Fibroblast of skin of left quadriceps (primary cell): ENCODE data around the gene CBFA2T2.
"Not testable (repeated sequence)": the region's sequence is repeated elsewhere in the genome, so short reads cannot be mapped to it uniquely, and the experiment has no call there.

Experiments
- DNase-seq, 2 experiments: peaks; one replicate each; pipeline ENCODE4 v3.0.0-alpha.2; 2013; ENCODE audit warnings: low read depth in 2 of 2

The CBFA2T2 gene

DNA sequence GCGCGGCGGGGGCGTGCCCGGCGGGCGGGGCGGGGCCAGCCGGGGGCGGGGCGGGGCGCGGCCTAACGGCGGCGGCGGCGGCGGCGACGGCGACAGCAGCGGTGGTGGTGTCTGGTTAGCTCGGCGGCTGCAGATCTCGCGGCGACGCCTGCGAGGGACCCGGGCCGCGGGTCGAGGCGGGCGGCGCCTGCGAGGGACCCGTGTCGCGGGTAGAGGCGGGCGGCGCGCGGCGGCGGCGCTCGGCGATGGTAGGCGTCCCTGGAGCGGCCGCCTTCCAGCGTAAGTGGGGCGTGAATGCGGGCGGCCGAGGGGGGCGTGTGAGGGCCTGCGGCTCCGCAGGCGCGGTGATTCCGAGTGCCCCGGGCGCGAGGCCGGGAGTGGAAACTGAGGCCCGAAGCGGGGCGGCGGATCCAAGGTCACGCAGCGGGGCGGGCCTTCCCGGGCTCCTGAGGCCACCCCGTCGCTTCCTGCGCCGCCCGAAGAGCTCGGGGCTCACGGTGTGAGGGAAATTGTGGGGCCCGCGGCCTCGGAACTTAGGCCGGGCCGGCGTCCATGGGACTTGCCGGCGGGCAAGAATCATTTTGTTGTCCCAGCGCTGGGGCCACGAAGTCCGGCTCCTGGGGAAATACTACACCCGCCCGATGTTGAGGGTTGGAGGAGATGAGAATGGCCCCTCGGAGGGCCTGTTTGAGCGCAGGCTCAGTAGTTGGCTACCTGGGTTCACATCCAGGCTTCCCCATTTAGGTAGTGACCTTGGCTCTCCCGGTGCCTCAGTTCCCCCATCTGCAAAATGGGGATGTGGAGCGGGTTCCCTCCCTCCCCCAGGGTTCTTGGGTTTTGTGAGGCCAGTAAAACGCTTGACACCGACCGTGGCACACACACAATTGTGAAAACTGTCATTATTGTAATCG lies at the start of gene CBFA2T2:
Gene CBFA2T2, plus strand, starts transcription at position 74 of the 911 bp plus-strand sequence. Its CDS starts 172 bp downstream, at position 246.
- DNase-seq: peak; percentile 30 to 33

DNA sequence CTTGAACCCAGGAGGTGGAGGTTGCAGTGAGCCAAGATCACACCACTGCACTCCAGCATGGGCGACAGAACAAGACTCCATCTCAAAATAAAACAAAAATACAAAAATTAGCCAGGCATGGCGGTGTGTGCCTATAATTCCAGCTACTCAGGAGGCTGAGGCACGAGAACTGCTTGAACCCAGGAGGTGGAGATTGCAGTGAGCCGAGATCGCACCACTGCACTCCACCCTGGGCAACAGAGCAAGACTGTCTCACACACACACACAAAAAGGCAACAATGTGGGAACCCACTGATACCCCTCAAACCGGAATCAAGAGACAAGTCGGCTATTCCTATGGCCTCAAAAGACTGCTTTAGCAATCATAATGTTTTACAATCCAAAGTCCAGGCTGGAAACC lies 49.3 kb upstream of the CBFA2T2 start:
- DNase-seq: not testable (repeated sequence)

DNA sequence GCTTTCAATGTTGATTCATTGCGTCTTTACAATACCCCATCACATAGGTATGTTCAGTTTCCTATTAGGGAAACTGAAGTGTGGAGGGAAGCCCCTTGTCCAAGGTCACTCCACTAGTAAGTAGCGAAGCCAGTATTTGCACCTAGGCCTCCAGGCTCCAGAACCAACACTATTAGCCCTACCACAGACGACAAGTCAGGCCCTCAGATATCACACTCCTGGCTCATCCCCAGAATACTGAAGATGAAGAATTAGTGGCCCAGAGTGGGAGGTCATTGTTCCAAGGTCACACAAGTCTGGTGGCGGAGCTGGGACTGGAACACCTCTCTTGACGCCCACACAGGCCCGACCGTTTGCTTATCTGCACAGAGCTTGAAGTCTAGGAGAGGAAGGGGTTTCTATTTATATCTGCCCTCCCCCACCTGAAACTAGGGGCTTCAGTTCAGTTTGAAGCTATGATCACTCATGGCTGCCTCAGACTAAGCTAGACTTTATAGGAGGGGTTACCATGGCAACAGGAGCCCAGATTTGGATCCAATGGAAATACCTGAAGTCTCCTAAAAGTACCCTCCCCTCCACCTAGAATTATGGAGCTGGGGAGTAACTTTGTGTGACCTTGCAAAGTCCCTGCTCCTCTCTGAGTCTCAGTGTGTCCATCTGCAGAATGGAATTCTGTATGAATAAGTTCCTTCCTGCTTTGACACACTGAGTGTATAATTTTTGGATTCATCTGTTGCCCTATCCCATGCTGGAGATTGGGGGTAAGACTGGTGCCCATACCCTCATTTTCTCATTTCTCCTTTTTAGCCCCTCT lies 48.5 kb upstream of the CBFA2T2 start:
- no peak for DNase-seq

DNA sequence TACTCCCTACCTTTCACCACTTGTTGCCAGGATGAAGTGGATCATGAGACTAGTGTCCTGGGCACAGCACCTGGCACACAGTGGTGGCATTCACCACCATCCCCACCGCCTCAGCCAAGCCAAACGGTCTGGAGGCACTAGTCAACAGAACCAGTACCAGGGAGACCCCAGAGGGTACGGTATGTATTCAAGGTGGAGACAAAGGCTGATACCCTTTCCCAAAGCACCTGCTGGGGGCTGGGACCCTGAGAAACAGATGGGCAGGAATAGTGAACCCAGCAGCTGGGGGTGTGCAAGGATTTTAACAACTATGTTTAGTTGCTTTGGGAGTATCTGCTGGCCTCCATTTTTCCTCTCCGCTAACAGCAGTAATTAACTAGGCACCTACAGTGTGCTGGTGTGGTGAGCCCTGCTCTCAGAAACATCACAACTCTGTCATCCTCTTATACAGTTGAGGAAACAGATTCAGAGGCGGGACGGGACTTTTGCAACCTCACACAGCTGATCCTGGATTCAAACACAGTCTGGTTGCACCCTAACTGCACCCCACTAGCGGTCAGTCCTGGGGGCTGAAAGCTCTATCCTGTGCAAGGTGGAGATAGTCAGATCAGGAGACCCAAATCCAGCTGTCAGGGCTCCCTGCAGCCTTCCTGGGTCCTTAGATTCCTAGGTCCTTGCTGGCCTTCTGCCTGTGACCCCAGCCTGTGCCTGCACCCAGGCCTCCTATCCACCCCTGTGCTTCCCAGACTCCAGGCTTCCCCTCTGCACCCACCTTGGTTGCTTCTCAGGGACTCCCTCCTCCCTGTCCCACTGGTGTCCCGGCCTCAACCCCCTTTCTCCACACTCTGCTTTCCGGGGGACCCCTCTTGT lies 47.5 kb upstream of the CBFA2T2 start:
- no peak for DNase-seq

DNA sequence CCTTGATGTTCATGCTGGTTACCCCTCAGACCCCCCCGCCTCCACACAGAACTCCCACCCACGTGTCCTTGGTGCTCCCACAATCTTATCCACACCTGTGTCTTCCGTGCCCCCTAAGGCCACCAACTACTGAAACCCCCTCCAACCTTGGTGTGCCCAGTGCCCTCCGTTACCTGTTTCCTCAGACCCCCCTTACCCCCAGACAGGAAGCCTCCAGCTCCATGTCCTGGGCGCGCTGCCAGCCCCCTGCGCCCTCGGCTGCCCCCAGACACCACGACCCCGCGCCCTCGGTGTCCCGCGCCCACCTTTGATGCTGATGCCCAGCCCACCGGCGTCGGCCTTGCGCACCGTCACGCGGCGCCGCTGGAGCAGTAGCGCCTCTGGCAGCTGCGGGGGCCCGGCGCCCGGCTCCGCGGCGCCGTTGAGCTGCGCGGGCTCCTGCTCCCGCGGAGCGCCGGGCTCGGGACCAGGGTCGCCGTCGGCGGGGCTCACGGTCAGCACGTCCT lies 46.8 kb upstream of the CBFA2T2 start:
- DNase-seq: no peak

DNA sequence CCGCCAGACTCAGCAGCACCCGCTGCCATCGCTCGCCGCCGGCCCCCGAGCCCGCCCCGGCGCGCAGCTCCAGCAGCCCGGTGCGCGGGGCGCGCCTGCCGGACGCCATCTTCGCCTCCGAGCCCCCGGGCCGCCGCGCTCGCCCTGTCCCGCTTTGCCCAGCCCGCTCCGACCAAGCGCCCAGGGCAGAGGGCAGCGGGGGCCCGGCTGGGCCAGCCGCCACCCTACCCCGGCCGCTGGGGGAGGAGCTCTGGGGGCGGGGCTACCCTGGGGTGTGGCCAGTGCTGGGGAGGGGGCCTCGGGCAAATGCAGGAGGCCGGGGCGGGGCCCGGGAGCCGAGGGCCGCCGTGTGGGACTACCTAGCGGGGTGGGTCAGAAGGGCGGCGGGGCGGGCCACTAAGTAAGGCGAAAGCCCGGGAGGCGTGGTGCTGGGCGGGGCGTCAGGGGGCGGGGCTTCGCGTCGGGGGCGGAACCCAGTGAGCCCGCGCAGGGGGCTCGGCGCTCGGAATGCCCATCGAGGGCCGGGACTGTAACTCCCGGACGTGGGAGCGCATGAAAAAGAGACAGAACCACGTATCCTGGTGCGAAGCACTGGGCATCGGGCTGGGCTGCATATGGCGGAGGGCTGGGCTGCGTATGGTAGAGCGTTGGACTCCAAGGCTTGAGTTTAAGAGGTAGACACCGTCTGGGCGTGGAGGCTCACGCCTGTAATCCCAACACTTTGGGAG lies 46.2 kb upstream of the CBFA2T2 start, which contains the start of gene SNTA1:
Gene SNTA1, minus strand, starts transcription at position 252 of the 728 bp plus-strand sequence. Its CDS starts 143 bp downstream, at position 109.
- DNase-seq: peak; percentile 33 to 34

DNA sequence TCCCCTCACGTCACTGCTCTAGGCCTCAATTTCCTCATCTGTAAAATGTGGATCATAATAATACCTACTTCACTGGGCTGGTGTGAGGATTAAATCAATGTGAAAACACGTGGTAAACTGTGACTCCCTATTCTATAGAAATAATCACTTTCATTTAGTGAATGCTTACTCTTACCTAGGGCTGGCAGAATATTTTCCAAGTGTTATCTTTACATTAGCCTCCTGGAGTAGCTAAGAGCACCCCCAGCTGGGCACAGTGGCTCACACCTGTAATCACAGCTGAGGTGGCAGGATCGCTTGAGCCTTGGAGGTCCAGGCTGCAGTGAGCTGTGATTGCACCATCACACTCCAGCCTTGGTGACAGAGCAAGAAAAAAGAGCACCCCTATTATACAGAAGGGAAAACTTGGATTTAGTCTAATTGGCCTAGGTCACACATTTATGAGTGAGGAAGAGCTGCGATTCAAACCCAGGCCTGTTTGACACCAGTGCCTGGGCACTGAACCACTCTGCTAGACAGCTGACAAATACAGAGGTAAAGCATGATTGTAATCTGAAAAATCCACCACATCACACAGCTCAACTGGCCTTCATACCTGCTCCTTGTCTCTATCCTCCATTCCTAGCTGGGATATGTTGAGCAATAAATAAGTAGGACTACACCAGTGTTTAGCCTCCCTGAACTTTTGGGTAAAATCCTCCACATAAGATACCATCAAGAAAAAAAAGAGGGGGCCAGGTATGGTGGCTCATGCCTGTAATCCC lies 44.9 kb upstream of the CBFA2T2 start:
- DNase-seq: no peak

DNA sequence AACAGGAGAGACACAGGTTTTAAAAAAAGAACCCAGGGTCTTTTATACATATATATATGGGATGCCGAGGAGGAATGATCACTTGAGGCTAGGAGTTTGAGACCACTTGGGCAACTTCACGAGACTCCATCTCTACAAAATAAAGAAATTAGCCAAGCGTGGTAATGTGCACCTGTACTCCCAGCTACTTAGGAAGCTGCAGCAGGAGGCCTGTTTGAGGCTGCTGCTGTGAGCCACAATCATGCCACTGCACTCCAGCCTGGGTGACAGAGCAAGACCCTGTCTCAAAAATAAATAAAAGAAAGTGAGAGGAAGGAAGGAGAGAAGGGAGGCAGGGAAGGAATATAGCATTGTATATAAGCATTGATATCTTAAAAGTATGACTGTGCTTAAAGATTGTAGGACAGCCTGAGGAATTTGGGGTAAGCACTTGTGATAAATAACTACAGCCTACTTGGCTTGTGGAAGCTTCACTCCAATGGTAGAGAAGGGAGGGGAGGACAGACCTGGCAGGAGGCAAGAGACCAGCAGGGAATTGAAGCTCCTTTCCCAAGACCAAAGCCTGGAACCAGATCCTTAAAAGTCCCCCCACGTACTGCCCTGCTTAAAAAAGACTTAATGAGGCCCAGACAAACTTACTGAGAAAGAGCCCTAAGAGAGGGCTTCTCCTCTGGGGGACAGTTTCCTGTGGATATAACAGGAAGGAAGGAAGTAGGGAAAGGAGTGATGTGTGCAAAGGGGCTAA lies 43.8 kb upstream of the CBFA2T2 start:
- no peak for DNase-seq

DNA sequence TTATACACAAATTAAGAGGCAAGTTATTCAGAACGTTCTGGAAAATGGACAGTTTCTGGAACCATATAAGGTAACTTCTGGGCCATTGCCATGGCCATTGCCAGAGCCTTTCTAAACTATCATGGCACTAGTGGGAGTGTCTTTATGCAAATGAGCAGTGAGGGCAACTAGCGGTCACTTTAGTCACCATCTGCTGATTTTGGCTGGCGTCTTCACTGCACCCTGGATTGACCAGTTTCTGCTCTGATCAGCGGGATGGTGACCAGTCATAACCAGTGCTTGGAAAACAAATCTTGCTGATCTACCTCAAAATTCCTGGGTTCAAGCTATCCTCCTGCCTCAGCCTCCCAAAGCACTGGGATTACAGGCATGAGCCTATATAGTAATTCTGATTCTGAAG lies 39.0 kb upstream of the CBFA2T2 start:
- DNase-seq: no peak

DNA sequence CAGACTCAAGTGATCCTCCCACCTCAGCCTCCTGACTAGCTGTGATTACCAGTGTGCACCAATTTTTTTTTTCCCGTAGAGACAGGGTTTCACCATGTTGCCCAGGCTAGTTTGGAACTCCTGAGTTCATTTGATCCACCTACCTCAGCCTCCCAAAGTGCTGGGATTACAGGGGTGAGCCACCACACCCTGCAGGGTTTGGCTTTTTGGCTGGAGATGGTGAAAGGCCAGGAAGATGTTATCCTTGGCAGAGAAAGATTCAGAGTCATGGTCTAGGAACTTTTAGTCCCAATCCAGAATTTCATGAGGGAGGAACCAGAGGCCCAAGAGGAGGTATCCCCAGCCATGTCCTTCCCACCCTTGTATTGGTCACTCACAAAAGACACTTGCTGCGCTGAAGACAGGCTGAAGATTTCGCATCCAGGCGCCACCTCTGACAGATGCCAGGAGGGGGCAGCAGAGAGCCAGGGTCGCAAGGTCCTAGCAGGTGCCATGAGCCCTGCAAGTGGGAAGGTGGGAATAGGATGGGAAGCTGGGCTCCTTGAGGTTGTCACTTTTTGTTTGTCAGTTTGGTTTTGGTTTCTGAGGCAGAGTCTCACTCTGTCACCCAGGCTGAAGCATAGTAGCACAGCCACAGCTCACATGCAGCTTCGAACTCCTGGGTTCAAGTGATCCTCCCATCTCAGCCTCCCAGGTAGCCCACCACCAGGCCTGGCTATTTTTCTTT lies 32.8 kb upstream of the CBFA2T2 start:
- peak in 1 of 2 experiments; percentile 29 for DNase-seq

DNA sequence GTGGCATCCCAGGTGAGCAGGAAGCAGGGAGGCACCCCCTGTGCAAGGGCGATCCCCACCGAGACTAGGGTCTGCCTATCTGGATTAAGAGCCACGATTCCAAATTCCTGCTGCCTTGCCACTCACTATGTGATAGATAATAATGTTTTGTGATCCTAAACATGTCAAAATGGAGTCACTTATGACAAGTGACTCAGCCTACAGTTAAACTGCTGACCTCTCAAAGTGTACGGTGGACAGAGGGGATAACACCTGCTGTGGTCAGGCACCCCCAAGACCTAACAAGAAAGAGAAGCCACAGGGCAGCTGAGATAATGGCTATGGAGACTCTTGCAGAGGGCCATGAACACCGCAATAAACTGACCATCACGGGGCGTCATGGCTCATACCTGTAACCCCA lies 30.3 kb upstream of the CBFA2T2 start:
- no peak for DNase-seq

DNA sequence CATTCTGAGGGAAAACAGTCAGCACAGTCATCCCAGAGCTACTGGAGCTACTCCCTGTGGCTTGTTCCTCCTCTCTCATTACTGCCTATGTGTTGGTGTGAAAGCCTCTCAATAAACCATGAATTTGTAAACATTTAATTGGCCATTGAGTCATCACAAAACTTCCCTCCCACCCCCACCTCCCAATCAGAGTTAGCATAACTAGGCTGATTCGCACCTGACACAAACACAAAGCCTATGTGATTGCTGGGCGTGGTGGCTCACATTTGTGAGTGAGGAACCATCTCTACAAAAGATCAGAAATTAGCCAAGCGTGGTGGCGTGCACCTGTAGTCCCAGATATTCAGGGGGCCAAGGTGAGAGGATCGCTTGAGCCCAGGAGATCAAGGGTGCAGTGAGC lies 29.2 kb upstream of the CBFA2T2 start:
- DNase-seq: no peak

DNA sequence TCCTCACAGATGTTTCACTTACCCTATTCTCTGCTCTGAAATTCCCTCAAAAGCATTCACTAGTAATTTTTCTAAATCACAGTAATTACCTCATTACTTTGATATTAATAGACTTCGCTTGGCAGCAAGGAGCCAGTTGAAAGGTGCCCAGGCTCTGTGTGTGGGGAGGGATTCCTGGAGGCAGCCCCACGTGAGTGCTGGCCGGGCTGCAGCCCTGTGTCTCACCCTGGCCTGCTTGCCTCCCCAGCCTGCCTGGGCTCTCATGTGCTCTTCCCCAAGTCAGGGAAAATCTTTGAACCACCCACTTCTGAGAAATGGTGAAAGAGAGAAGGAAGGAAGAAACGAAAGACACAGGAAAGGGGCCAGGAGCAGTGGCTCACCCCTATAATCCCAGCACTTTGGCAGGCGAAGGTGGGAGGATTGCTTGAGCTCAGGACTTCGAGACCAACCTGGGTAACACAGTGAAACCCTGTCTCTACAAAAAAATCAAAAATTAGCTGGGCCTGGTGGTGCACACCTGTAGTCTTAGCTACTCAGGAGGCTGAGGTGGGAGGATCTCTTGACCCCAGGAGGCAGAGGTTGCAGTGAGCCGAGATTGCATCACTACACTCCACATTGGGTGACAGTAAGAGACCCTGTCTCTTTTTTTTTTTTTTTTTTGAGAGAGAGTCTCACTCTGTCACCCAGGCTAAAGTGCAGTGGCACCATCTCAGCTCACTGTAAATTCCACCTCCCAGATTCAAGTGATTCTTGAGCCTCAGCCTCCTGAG lies 26.4 kb upstream of the CBFA2T2 start:
- DNase-seq: no peak

DNA sequence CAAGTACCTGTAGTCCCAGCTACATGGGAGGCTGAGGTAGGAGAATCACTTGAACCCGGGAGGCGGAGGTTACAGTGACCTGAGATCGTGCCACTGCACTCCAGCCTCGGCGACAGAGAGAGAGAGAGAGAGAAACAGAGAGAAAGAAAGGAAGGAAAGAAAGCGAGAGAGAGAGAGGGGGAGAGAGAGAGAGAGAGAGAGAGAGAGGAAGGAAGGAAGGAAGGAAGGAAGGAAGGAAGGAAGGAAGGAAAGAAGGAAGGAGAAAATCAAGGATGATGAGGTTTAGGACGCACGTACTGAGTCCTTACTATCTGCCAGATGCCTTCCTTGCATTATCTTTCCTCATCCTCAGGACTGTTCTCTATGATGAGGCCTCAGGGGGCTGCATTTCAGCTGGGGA lies 25.1 kb upstream of the CBFA2T2 start:
- DNase-seq: not testable (repeated sequence)

DNA sequence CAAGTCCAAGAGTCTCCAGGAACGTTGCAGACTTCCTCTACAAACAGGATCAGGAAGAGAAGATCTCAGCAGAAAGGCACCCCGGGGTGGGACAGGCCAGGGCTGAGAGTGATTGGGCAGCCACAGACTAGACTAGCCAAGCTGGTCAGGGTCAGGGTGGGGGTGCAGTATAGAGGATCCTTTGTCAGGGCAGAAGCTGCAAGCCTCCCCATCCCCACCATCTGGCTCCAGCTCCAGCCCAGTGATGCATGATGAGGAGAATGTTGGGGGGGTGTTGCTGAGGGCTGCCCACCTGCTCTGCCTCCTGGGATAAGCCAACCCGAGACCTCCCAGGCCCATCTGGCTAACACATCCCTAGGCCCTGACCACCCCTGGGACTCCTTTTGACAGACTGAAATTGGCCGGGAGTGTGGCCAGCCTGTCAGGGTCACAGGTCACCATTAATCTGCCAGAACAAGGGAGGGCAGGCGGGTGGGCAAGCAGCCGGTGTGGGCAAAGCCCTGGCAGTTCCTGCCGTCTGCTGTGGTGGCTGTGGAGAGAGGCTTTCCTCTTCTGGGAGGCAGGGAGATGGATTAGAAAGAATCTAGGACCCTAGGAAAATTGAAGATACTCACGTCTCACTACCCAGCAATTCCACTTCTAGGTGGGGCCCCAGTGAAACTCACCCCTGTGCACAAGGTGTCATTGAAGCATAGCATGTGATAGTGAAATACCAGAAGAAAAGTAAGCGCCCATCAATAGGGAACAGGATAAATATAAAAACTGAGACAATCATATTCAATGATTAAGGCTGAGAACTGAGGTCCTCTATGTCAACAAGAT lies 24.2 kb upstream of the CBFA2T2 start:
- no peak for DNase-seq

DNA sequence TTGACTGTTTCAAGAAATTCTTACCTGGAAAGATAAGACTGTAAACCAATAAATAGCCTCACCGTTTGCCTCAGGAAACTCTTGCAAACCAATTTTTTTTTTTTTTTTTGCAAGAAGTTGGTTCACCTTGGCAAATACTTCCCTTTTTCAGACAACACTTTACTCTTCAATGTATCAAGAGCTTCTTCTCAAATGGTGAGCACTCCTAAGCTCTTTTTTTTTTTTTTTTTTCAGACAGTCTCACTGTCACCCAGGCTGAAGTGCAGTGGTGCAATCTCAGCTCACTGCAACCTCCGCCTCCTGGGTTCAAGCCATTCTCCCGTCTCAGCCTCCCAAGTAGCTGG lies 23.6 kb upstream of the CBFA2T2 start:
- DNase-seq: no peak

DNA sequence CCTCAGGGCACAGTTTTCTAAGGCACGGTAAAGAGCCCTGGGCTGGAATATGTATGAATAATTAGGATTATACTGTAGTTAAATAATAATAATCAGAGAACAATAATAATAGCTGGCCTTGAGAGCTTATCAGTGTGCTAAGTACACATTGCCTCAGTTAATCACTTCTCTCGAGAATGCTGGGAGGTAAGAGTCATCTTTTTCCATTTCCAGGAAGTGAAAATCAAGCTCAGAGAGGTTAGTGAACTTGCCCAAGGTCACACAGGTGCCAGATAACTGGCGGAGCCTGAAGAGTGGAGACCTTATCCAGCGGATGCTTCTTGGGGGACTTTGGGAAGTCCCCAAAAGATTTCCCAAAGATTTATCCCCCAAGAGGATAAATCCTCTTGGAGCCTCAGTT lies 19.4 kb upstream of the CBFA2T2 start:
- no peak for DNase-seq
